Fibroblast of pulmonary artery (primary cell): ENCODE data around the gene CFH.
"Not testable (repeated sequence)": the region's sequence is repeated elsewhere in the genome, so short reads cannot be mapped to it uniquely, and the experiment has no call there.

ENCODE experiments used
- DNase-seq: peaks from one replicate; pipeline ENCODE4 v3.0.0-alpha.2; 2010; ENCODE audit warnings: low read depth
- H3K4me3 ChIP-seq: replicated peaks from 2 replicates; pipeline ENCODE4 v1.5.1; 2011; ENCODE audit warnings: low read depth, mild to moderate bottlenecking, control low read depth, low read length, moderate library complexity
- CTCF ChIP-seq: IDR thresholded peaks from 2 replicates; pipeline ENCODE4 v1.5.1; 2011; ENCODE audit warnings: mild to moderate bottlenecking, control low read depth, low read length, inconsistent platforms; ENCODE audit errors: missing control alignments

CFH gene

GRCh38 chr1:196619721-196620120 is 32.1 kb upstream of the CFH start:
- no peak for DNase-seq
- no peak overlapping the region for H3K4me3 ChIP-seq
- no peak for TF ChIP-seq CTCF

- TF ChIP-seq CTCF: no peak
- H3K4me3 ChIP-seq: no peak overlapping the region
- DNase-seq: no peak
Measured at GRCh38 chr1:196623079-196623478, 28.8 kb upstream of the CFH start.

GRCh38 chr1:196628838-196629237 is 23.0 kb upstream of the CFH start:
- no peak for TF ChIP-seq CTCF
- no peak overlapping the region for H3K4me3 ChIP-seq
- DNase-seq: no peak

- no peak overlapping the region for H3K4me3 ChIP-seq
- no peak for TF ChIP-seq CTCF
- no peak for DNase-seq
Measured at GRCh38 chr1:196637606-196638005, 14.2 kb upstream of the CFH start.

GRCh38 chr1:196638466-196638865 is 13.4 kb upstream of the CFH start:
- no peak for TF ChIP-seq CTCF
- H3K4me3 ChIP-seq: no peak overlapping the region
- no peak for DNase-seq

GRCh38 chr1:196639291-196639690 is 12.6 kb upstream of the CFH start:
- H3K4me3 ChIP-seq, DNase-seq: not testable (repeated sequence)

- DNase-seq: no peak
- no peak for TF ChIP-seq CTCF
- no peak overlapping the region for H3K4me3 ChIP-seq
Measured at GRCh38 chr1:196640976-196641375, 10.9 kb upstream of the CFH start.

GRCh38 chr1:196649990-196650389 is 1.9 kb upstream of the CFH start:
- TF ChIP-seq CTCF: no peak
- H3K4me3 ChIP-seq: no peak overlapping the region
- no peak for DNase-seq
